ENCODE measurements around the gene PACS1.
A peak's percentile ranks its signal among the peaks of the same experiment; 100 is the strongest.
"Not testable (repeated sequence)": the region's sequence is repeated elsewhere in the genome, so short reads cannot be mapped to it uniquely, and the experiment has no call there.

PACS1 gene

GRCh38 chr11:66274219-66274618 is 204.1 kb downstream of the PACS1 start:
- H3K27ac ChIP-seq = no peak overlapping the region
- TF ChIP-seq CTCF (conservative IDR thresholded peaks at IDR 0.05) = no peak
- no peak for TF ChIP-seq ZFX (IDR thresholded peaks at IDR 0.05)

GRCh38 chr11:66275396-66275795 is 205.3 kb downstream of the PACS1 start:
- H3K27ac ChIP-seq = no peak overlapping the region
- TF ChIP-seq CTCF (conservative IDR thresholded peaks at IDR 0.05) (no peak), ZFX (IDR thresholded peaks at IDR 0.05) (no peak)

GRCh38 chr11:66275984-66276612 is 206.0 kb downstream of the PACS1 start:
- TF ChIP-seq CTCF (conservative IDR thresholded peaks at IDR 0.05) (no peak), ZFX (IDR thresholded peaks at IDR 0.05) (no peak)
- H3K27ac ChIP-seq = no peak overlapping the region

GRCh38 chr11:66276619-66277018 is 206.5 kb downstream of the PACS1 start:
- H3K27ac ChIP-seq = not testable (repeated sequence)

- H3K27ac ChIP-seq = 0 out of 2 replicates have a peak overlapping the region, but pooled peaks have one; percentile 21
Observed at GRCh38 chr11:66277064-66277463, 207.0 kb downstream of the PACS1 start.

GRCh38 chr11:66277471-66278362 is 207.6 kb downstream of the PACS1 start, which contains the start of gene CNIH2:
TSS of gene CNIH2 (plus strand) at chr11:66278175. CDS start at chr11:66278457, 282 bp downstream.
- H3K27ac ChIP-seq = peak within 1 kb of the TSS; percentile 21; the same call in 1 of the 2 replicates
- TF ChIP-seq CTCF (conservative IDR thresholded peaks at IDR 0.05) (no peak), ZFX (IDR thresholded peaks at IDR 0.05) (no peak)

GRCh38 chr11:66278363-66279091 is 208.5 kb downstream of the PACS1 start:
- TF ChIP-seq ZFX (IDR thresholded peaks at IDR 0.05) (no peak), CTCF (conservative IDR thresholded peaks at IDR 0.05) (no peak)
- H3K27ac ChIP-seq = no peak overlapping the region; the same call in 1 of the 2 replicates
